Keratinocyte (primary cell): ENCODE data around the gene GSS. TPM values are rescaled to one million over a fixed set of nuclear protein-coding genes. Genes with fewer than 3 reads are reported as not detected.

Source experiments
- DNase-seq: peaks from one replicate; pipeline ENCODE4 v3.0.0-alpha.2; 2011; ENCODE audit warnings: low read depth, missing footprints, low spot score
- FAIRE-seq: peaks from 2 replicates; lab custom pipeline; 2011; peaks lifted over from hg19 to GRCh38; lab: Jason Lieb, UNC
- H2AFZ ChIP-seq: 2 replicates; pipeline ENCODE4 v1.6.0; 2012; ENCODE audit warnings: low read length, control low read depth, inconsistent platforms; ENCODE audit not compliant: control insufficient read depth
- H3K27ac ChIP-seq: 2 replicates; pipeline ENCODE4 v1.5.1; 2011; ENCODE audit warnings: low read length; ENCODE audit not compliant: control insufficient read depth, insufficient read depth
- H3K27me3 ChIP-seq: 3 replicates; pipeline ENCODE4 v1.6.0; 2011; ENCODE audit warnings: low read length; ENCODE audit not compliant: control insufficient read depth, insufficient read depth; ENCODE audit errors: extremely low read depth
- H3K36me3 ChIP-seq, 2 experiments: 2 replicates in 1 of 2; 3 replicates in 1 of 2; pipeline ENCODE4 v1.5.1; 2011; ENCODE audit warnings: low read length in 2 of 2, mild to moderate bottlenecking in 1 of 2; ENCODE audit not compliant: control insufficient read depth in 2 of 2, insufficient read depth in 2 of 2; ENCODE audit errors: extremely low read depth in 1 of 2
- H3K4me1 ChIP-seq: 3 replicates; pipeline ENCODE4 v1.5.1; 2011; ENCODE audit warnings: low read length; ENCODE audit not compliant: control insufficient read depth, insufficient read depth; ENCODE audit errors: extremely low read depth
- H3K4me2 ChIP-seq: 3 replicates; pipeline ENCODE4 v1.6.0; 2011; ENCODE audit warnings: low read depth, low read length; ENCODE audit not compliant: control insufficient read depth, insufficient read depth; ENCODE audit errors: extremely low read depth
- H3K4me3 ChIP-seq, 3 experiments: fragments of 200-600 bp in 1 of 3; sonication (generic) in 1 of 3; 2 replicates in 2 of 3; 3 replicates in 1 of 3; pipeline ENCODE4 v1.5.1; 2011 to 2016; ENCODE audit warnings: low read length in 3 of 3, mild to moderate bottlenecking in 3 of 3, control low read depth in 2 of 3, inconsistent platforms in 1 of 3, low read depth in 1 of 3, mixed read lengths in 1 of 3, mixed run types in 1 of 3, moderate library complexity in 1 of 3; ENCODE audit not compliant: control insufficient read depth in 2 of 3, insufficient read depth in 2 of 3; ENCODE audit errors: extremely low read depth in 1 of 3
- H3K79me2 ChIP-seq: 2 replicates; pipeline ENCODE4 v1.6.0; 2012; ENCODE audit warnings: low read length; ENCODE audit not compliant: control insufficient read depth, insufficient read depth
- H3K9ac ChIP-seq: 3 replicates; pipeline ENCODE4 v1.6.0; 2011; ENCODE audit warnings: low read length; ENCODE audit not compliant: control insufficient read depth, insufficient read depth; ENCODE audit errors: extremely low read depth
- H3K9me1 ChIP-seq: 3 replicates; pipeline ENCODE4 v1.6.0; 2011; ENCODE audit warnings: low read length; ENCODE audit not compliant: control insufficient read depth, insufficient read depth; ENCODE audit errors: extremely low read depth
- H3K9me3 ChIP-seq: 2 replicates; pipeline ENCODE4 v1.5.1; 2012; ENCODE audit warnings: low read depth, low read length; ENCODE audit not compliant: control insufficient read depth
- H4K20me1 ChIP-seq: 3 replicates; pipeline ENCODE4 v1.6.0; 2011; ENCODE audit warnings: low read length; ENCODE audit not compliant: control insufficient read depth, insufficient read depth; ENCODE audit errors: extremely low read depth
- EZH2 ChIP-seq: IDR thresholded peaks from one replicate; pipeline ENCODE4 v1.6.1; 2012; ENCODE audit warnings: inconsistent platforms, mild to moderate bottlenecking, low read length, moderate library complexity
- dilution Hi-C: fragments of 300-500 bp; cut with MboI; formaldehyde crosslinking; loops from one replicate; pipeline ENCODE4 v1.7.0; 2020; ENCODE audit warnings: low sequenced_read_pairs; ENCODE audit not compliant: extremely low pct_ligation_motif_present
- polyA plus RNA-seq, 5 experiments: library from polyadenylated mRNA; depleted of rRNA in 3 of 5; stranded (reverse) in 3 of 5; stranded (forward) in 1 of 5; unstranded in 1 of 5; fragments of >200 nt; gene quantifications; 1 replicate in 1 of 5; 2 replicates in 3 of 5; 3 replicates in 1 of 5; pipeline versions ENCODE4 v1.2.1 to v1.2.3, GENCODE V29; 2011 to 2012; ENCODE audit warnings: missing spikeins in 2 of 5, low read depth in 1 of 5, low replicate concordance in 1 of 5
- TF ChIP-seq, protein P1 (sequence below), 3 experiments: IDR thresholded peaks in 1 of 3; conservative IDR thresholded peaks in 1 of 3; optimal IDR thresholded peaks in 1 of 3; 2 replicates in 2 of 3; 3 replicates in 1 of 3; pipeline versions ENCODE3 to v1.5.1; 2011; ENCODE audit warnings: low read length in 3 of 3, mild to moderate bottlenecking in 3 of 3, moderate library complexity in 2 of 3, control low read depth in 1 of 3, inconsistent platforms in 1 of 3; ENCODE audit not compliant: insufficient read depth in 2 of 3; ENCODE audit errors: extremely low read depth in 1 of 3

GSS gene
- polyA plus RNA-seq, 1 donor (not counting 4 experiments of a cell fraction or from before 2014, with no cell fraction given): 101 TPM

DNA sequence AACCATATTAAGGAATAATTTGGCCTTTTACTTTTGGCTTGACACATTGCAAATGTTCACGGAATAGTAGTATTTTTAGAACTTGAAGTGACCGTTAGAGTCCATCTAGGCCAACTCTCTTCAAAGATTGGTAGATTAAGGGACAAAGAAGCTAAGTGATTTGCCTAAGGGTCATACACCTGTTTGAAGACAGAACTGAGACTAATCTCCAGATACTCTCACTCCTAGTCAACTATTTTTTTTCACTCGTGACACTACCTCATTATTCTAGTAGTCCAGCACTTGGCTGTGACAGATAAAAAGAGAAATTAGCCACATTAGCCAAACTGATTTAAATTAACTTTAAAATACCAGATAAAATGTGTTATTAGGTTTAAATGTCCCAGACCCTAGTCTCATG is 68.6 kb downstream of the GSS start:
- FAIRE-seq: no peak
- no peak overlapping the region for H3K27ac ChIP-seq
- no peak overlapping the region for H3K9ac ChIP-seq
- TF ChIP-seq, protein P1, sequence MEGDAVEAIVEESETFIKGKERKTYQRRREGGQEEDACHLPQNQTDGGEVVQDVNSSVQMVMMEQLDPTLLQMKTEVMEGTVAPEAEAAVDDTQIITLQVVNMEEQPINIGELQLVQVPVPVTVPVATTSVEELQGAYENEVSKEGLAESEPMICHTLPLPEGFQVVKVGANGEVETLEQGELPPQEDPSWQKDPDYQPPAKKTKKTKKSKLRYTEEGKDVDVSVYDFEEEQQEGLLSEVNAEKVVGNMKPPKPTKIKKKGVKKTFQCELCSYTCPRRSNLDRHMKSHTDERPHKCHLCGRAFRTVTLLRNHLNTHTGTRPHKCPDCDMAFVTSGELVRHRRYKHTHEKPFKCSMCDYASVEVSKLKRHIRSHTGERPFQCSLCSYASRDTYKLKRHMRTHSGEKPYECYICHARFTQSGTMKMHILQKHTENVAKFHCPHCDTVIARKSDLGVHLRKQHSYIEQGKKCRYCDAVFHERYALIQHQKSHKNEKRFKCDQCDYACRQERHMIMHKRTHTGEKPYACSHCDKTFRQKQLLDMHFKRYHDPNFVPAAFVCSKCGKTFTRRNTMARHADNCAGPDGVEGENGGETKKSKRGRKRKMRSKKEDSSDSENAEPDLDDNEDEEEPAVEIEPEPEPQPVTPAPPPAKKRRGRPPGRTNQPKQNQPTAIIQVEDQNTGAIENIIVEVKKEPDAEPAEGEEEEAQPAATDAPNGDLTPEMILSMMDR (optimal IDR thresholded peaks at IDR 0.05 in 1 of 3, IDR thresholded peaks at IDR 0.05 in 1 of 3, conservative IDR thresholded peaks at IDR 0.05 in 1 of 3; ENCODE audit: extremely low read depth in 1 of 3, insufficient read depth in 2 of 3, low read length in 3 of 3): no peak
- TF ChIP-seq EZH2: no peak
- DNase-seq: no peak
- H3K4me2 ChIP-seq: no peak overlapping the region
- peaks cover 23% of the 10 kb centered on the region for H3K4me1 ChIP-seq
- H3K79me2 ChIP-seq: peaks cover 11% of the 10 kb centered on the region
- H3K4me3 ChIP-seq: no peak overlapping the region
- no peaks in the 10 kb centered on the region for H4K20me1 ChIP-seq
- no peaks in the 10 kb centered on the region for H3K9me1 ChIP-seq
- H3K9me3 ChIP-seq: no peaks in the 10 kb centered on the region
- H2AFZ ChIP-seq: no peak overlapping the region
- no peaks in the 10 kb centered on the region for H3K27me3 ChIP-seq
- dilution Hi-C loops: no loop called here
- peaks cover 16 to 23% of the 10 kb centered on the region in 2 experiments for H3K36me3 ChIP-seq

DNA sequence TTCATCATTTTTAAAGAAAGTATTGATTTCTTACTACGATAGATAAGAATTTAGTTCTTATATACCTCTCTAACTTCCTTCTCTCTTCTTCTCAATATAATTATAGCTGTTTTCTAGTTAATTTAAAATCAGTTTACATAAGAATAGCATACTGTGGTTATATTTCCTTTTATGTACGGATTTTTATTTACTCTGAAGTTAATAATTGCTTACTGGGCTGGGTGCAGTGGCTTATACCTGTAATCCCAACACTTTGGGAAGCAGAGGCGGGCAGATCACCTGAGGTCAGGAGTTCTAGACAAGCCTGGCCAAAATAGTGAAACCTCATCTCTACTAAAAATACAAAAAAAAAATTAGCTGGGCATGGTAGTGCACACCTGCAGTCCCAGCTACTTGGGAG is 69.5 kb downstream of the GSS start:
- Histone ChIP-seq H3K36me3 (peaks cover 16 to 21% of the 10 kb centered on the region in 2 experiments), H4K20me1 (no peaks in the 10 kb centered on the region), H3K9ac (no peak overlapping the region), H3K4me1 (peaks cover 15% of the 10 kb centered on the region), H3K27me3 (no peaks in the 10 kb centered on the region), H3K4me3 (no peak overlapping the region), H3K4me2 (no peak overlapping the region), H2AFZ (no peak overlapping the region), H3K79me2 (peaks cover 11% of the 10 kb centered on the region), H3K9me1 (no peaks in the 10 kb centered on the region), H3K27ac (no peak overlapping the region), H3K9me3 (no peaks in the 10 kb centered on the region)
- dilution Hi-C loops: no loop called here
- FAIRE-seq (no peak), DNase-seq (no peak)
- TF ChIP-seq, protein P1 (optimal IDR thresholded peaks at IDR 0.05 in 1 of 3, IDR thresholded peaks at IDR 0.05 in 1 of 3, conservative IDR thresholded peaks at IDR 0.05 in 1 of 3; ENCODE audit: extremely low read depth in 1 of 3, insufficient read depth in 2 of 3, low read length in 3 of 3): no peak
- TF ChIP-seq EZH2: no peak
